Measurements from ENCODE around the gene OR1E2. TPM values are rescaled to one million over a fixed set of nuclear protein-coding genes. Genes with fewer than 3 reads are reported as not detected.

The OR1E2 gene
- total RNA-seq, 1 experiment from 2014 or later, result not detected

DNA sequence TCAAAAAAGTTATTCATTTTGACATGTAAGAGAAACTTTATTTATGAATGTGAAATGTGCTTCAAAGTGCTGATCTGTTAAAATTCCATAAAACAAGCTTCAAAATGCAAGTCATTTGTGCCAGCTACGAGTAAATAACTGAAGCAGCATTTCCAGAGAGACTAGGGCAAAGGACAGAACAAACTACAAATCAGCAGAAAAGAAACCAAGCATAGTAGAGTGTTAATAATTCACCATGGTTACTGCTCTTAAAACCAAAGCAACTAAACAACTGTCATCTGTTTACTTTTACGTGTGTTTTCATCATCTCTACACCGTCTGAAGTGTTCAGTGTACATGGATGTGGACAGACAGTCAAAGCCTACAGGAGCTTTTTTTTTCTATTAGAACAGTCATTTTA, 40.6 kb upstream of the OR1E2 start:
- Mint-ChIP-seq H3K4me1 (peaks cover 15% of the 10 kb centered on the region), H3K9me3 (no peaks in the 10 kb centered on the region), H3K4me3 (no peak overlapping the region), H3K27me3 (ENCODE audit: low read depth) (no peaks in the 10 kb centered on the region), H3K27ac (no peak overlapping the region), H3K36me3 (no peaks in the 10 kb centered on the region)
- peak; percentile 75 for TF ChIP-seq GABPB1 (CRISPR knock-in tag; IDR thresholded peaks at IDR 0.05)
- no peak for TF ChIP-seq OVOL2 (CRISPR knock-in tag; IDR thresholded peaks at IDR 0.05; ENCODE audit: borderline replicate concordance)
- ChIA-PET CTCF (no interaction called here), POLR2A (no interaction called here)
- ATAC-seq (no peak), DNase-seq (ENCODE audit: low spot score) (no peak)

DNA sequence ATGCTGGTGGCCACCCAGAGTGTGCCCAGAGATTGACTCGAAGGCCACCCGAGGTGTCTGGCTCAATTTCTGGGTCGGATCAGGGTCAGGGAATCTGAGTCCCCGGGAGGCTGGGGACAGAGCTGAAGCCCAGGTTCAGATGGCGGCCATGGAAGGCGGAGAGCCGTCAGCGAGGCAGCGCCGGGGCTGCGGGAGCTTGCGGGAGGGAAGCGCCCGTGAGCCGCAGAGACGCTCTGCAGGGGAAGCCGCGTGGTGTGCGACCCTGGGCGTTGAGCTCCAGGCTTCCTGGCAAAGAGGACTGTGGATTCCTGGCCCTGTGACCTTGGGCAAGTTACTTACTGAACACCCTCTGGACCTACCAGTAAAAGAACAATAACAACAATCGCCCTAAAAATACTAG, 38.5 kb upstream of the OR1E2 start:
- Mint-ChIP-seq H3K36me3 (no peaks in the 10 kb centered on the region), H3K27me3 (ENCODE audit: low read depth) (no peaks in the 10 kb centered on the region), H3K4me1 (peaks cover 15% of the 10 kb centered on the region), H3K4me3 (no peak overlapping the region), H3K9me3 (no peaks in the 10 kb centered on the region), H3K27ac (no peak overlapping the region)
- ATAC-seq, result no peak
- ChIA-PET CTCF (no interaction called here), POLR2A (no interaction called here)
- TF ChIP-seq OVOL2 (CRISPR knock-in tag; IDR thresholded peaks at IDR 0.05; ENCODE audit: borderline replicate concordance), result no peak
- TF ChIP-seq TEAD1 (CRISPR knock-in tag; IDR thresholded peaks at IDR 0.05), result no peak
- TF ChIP-seq ZNF423 (CRISPR knock-in tag; IDR thresholded peaks at IDR 0.05), result no peak
- TF ChIP-seq, protein P1, sequence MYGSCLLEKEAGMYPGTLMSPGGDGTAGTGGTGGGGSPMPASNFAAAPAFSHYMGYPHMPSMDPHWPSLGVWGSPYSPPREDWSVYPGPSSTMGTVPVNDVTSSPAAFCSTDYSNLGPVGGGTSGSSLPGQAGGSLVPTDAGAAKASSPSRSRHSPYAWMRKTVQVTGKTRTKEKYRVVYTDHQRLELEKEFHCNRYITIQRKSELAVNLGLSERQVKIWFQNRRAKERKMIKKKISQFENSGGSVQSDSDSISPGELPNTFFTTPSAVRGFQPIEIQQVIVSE (CRISPR knock-in tag; IDR thresholded peaks at IDR 0.05; ENCODE audit: borderline replicate concordance), result no peak
- TF ChIP-seq ZNF317 (CRISPR knock-in tag; IDR thresholded peaks at IDR 0.05; ENCODE audit: borderline replicate concordance, low read depth), result no peak
- TF ChIP-seq, protein P2, sequence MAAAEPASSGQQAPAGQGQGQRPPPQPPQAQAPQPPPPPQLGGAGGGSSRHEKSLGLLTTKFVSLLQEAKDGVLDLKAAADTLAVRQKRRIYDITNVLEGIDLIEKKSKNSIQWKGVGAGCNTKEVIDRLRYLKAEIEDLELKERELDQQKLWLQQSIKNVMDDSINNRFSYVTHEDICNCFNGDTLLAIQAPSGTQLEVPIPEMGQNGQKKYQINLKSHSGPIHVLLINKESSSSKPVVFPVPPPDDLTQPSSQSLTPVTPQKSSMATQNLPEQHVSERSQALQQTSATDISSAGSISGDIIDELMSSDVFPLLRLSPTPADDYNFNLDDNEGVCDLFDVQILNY (CRISPR knock-in tag; IDR thresholded peaks at IDR 0.05), result no peak
- no peak for TF ChIP-seq ELF4 (CRISPR knock-in tag; IDR thresholded peaks at IDR 0.05; ENCODE audit: low read depth)
- TF ChIP-seq, protein P3, sequence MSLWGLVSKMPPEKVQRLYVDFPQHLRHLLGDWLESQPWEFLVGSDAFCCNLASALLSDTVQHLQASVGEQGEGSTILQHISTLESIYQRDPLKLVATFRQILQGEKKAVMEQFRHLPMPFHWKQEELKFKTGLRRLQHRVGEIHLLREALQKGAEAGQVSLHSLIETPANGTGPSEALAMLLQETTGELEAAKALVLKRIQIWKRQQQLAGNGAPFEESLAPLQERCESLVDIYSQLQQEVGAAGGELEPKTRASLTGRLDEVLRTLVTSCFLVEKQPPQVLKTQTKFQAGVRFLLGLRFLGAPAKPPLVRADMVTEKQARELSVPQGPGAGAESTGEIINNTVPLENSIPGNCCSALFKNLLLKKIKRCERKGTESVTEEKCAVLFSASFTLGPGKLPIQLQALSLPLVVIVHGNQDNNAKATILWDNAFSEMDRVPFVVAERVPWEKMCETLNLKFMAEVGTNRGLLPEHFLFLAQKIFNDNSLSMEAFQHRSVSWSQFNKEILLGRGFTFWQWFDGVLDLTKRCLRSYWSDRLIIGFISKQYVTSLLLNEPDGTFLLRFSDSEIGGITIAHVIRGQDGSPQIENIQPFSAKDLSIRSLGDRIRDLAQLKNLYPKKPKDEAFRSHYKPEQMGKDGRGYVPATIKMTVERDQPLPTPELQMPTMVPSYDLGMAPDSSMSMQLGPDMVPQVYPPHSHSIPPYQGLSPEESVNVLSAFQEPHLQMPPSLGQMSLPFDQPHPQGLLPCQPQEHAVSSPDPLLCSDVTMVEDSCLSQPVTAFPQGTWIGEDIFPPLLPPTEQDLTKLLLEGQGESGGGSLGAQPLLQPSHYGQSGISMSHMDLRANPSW (CRISPR knock-in tag; conservative IDR thresholded peaks at IDR 0.05; ENCODE audit: low read depth), result no peak
- no peak for TF ChIP-seq PRRX2 (CRISPR knock-in tag; IDR thresholded peaks at IDR 0.05)
- TF ChIP-seq CBFB (CRISPR knock-in tag; IDR thresholded peaks at IDR 0.05; ENCODE audit: low read depth), result no peak
- no peak for DNase-seq (ENCODE audit: low spot score)

DNA sequence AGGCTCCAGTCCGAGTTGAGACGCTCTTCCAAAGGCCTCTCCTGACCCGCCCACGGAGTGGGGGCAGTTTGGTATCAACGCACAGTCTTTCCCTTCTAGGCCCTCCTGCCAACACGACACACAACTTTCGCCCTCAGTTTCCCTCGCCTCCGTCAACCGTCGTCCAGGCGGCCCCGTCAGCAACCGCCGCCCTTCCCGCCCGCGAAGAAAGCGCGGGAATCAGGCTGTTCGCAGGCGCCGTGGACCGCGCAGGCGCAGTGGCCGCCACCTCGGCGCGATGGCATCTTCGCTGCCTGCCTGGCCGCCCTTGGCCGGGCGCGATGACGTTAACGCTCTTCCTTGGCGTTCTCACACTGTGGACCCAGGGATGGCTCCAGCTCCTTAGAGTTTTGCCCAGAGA, 38.0 kb upstream of the OR1E2 start, which contains the start of gene SPATA22:
Gene SPATA22, minus strand, starts transcription at position 221 of the 400 bp plus-strand sequence. CDS start 2,494 bp downstream, outside the sequence.
- ATAC-seq (no peak), DNase-seq (ENCODE audit: low spot score) (no peak)
- Mint-ChIP-seq H3K36me3 (no peaks in the 10 kb centered on the region), H3K27me3 (ENCODE audit: low read depth) (no peaks in the 10 kb centered on the region), H3K4me1 (peaks cover 17% of the 10 kb centered on the region), H3K27ac (no peak within 1 kb of the TSS), H3K4me3 (no peak within 1 kb of the TSS), H3K9me3 (no peaks in the 10 kb centered on the region)
- TF ChIP-seq, protein P4, sequence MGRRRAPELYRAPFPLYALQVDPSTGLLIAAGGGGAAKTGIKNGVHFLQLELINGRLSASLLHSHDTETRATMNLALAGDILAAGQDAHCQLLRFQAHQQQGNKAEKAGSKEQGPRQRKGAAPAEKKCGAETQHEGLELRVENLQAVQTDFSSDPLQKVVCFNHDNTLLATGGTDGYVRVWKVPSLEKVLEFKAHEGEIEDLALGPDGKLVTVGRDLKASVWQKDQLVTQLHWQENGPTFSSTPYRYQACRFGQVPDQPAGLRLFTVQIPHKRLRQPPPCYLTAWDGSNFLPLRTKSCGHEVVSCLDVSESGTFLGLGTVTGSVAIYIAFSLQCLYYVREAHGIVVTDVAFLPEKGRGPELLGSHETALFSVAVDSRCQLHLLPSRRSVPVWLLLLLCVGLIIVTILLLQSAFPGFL (CRISPR knock-in tag; IDR thresholded peaks at IDR 0.05; ENCODE audit: borderline replicate concordance), result no peak
- TF ChIP-seq ELF4 (CRISPR knock-in tag; IDR thresholded peaks at IDR 0.05; ENCODE audit: low read depth), result no peak
- TF ChIP-seq, protein P5, sequence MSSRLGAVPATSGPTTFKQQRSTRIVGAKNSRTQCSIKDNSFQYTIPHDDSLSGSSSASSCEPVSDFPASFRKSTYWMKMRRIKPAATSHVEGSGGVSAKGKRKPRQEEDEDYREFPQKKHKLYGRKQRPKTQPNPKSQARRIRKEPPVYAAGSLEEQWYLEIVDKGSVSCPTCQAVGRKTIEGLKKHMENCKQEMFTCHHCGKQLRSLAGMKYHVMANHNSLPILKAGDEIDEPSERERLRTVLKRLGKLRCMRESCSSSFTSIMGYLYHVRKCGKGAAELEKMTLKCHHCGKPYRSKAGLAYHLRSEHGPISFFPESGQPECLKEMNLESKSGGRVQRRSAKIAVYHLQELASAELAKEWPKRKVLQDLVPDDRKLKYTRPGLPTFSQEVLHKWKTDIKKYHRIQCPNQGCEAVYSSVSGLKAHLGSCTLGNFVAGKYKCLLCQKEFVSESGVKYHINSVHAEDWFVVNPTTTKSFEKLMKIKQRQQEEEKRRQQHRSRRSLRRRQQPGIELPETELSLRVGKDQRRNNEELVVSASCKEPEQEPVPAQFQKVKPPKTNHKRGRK (CRISPR knock-in tag; IDR thresholded peaks at IDR 0.05; ENCODE audit: borderline replicate concordance), result no peak
- ChIA-PET CTCF (no interaction called here), POLR2A (no interaction called here)
